Measurements from ENCODE around the gene RADX. TPM values are rescaled to one million over a fixed set of nuclear protein-coding genes. Genes with fewer than 3 reads are reported as not detected.

RADX gene
- total RNA-seq, 1 experiment from 2014 or later, result 7.3 TPM

DNA sequence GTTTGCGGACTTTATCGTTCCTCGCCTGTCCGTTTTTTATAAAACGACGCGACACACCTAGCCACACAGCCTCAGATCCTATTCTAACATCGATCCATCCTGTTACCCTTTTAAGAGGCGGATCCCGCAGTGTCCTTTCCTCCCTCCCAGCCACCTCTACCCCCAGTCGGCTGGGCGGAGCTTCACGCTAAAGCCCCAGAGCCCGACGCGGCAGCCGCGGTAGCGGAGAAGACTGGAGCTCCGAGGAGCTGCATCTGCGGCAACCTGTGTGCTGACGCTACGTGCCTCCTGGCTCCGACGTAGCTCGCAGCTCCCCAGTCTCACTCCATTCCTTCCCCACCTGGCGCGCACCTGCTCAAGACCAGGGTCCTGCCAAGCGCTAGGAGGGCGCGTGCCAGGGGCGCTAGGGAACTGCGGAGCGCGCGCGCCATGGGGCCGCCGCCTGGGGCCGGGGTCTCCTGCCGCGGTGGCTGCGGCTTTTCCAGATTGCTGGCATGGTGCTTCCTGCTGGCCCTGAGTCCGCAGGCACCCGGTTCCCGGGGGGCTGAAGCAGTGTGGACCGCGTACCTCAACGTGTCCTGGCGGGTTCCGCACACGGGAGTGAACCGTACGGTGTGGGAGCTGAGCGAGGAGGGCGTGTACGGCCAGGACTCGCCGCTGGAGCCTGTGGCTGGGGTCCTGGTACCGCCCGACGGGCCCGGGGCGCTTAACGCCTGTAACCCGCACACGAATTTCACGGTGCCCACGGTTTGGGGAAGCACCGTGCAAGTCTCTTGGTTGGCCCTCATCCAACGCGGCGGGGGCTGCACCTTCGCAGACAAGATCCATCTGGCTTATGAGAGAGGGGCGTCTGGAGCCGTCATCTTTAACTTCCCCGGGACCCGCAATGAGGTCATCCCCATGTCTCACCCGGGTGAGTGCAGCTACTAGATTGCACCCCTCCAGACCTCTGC, 115.0 kb downstream of the RADX start, which contains the start of gene RNF128:
TSS of gene RNF128 (plus strand) at position 217 of the 953 bp plus-strand sequence. CDS start at position 430, 213 bp downstream.
- in situ Hi-C loops (cut with HindIII; ENCODE audit: low pct_unique_long_range_greater_than_20kb, low sequenced_read_pairs), result no loop called here
- peak; percentile 71 for DNase-seq (ENCODE audit: low read depth, low spot score)

DNA sequence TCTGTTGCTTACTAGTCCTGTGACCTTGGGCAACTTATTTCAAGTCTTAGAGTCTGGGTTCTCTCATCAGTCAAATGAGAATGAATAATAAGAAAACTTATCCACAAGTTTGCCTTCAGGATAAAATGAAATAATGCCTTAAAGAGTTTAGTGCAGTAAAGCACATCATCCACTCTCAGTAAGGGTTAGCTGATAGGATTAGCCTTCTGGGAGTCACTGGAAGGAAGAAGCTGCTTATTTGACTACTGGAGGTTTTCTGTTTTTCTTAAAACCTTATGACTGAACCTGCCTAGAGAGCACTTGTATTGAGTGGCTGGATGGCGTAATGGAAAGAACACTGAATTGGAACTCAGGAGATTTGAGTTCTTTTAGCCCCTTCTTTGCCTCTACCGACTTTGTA, 116.6 kb downstream of the RADX start:
- in situ Hi-C loops (cut with HindIII; ENCODE audit: low pct_unique_long_range_greater_than_20kb, low sequenced_read_pairs), result no loop called here
- peak; percentile 34 for DNase-seq (ENCODE audit: low read depth, low spot score)

Small RNAs within 50 kb of the gene (small RNA-seq; reads per million reads assigned to genes)
- gene AL590808.1 (0 reads per million in 2 experiments), gene MIR548AN (0 to 0.05 reads per million in 2 experiments)

Other genes starting within 250 kb of the RADX start
- gene RNF128, start 114.7 kb downstream of the RADX start, total RNA-seq (2014; rRNA removed; shearing (Covaris generic)), result 21.0 and 22.2 TPM in 2 replicates
- gene TBC1D8B, start 190.7 kb downstream of the RADX start, total RNA-seq (2014; rRNA removed; shearing (Covaris generic)), result 2.4 and 4.2 TPM in 2 replicates

Measured in SK-MEL-5 (cell line).